ENCODE measurements around the gene HNRNPF.
"Not testable (repeated sequence)": the region's sequence is repeated elsewhere in the genome, so short reads cannot be mapped to it uniquely, and the experiment has no call there.

The HNRNPF gene

GRCh38 chr10:43408710-43409384 is at the start of gene HNRNPF:
TSS of gene HNRNPF (minus strand) at chr10:43409186. CDS start at chr10:43387884, 21,302 bp downstream.
- DNase-seq (ENCODE audit: low spot score), result peak; percentile 91

- DNase-seq (ENCODE audit: low spot score), result no peak
These were observed 49.2 kb upstream of the HNRNPF start for GRCh38 chr10:43458227-43458626.

DNA sequence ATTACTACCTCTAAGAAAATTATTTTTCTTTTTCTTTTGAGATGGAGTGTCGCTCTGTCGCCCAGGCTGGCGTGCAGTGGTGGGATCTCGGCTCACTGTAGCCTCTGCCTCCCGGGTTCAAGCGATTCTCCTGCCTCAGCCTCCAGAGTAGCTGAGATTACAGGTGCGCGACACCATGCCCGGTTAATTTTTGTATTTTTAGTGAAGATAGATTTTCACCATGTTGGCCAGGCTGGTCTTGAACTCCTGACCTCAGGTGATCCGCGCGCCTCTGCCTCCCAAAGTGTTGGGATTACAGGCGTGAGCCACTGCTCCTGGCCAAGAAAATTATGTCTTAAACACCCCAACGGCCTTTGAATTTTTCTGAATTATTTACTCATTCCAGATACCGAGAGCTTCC is 47.6 kb upstream of the HNRNPF start:
- DNase-seq (ENCODE audit: low spot score), result not testable (repeated sequence)

DNA sequence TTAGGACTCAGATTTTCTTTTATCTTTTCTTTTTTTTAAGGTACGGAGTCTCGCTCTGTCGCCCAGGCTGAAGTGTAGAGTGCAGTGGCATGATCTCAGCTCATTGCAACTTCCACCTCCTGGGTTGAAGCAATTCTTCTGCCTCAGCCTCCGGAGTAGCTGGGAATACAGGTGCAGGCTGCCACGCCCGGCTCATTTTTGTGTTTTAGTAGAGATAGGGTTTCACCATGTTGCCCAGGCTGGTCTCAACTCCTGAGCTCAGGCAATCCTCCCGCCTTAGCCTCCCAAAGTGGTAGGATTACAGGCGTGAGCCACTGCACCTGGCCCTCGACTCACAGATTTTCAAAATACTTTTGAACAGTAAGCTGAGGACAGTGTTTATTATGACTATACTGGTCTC is 45.0 kb upstream of the HNRNPF start:
- not testable (repeated sequence) for DNase-seq (ENCODE audit: low spot score)

DNA sequence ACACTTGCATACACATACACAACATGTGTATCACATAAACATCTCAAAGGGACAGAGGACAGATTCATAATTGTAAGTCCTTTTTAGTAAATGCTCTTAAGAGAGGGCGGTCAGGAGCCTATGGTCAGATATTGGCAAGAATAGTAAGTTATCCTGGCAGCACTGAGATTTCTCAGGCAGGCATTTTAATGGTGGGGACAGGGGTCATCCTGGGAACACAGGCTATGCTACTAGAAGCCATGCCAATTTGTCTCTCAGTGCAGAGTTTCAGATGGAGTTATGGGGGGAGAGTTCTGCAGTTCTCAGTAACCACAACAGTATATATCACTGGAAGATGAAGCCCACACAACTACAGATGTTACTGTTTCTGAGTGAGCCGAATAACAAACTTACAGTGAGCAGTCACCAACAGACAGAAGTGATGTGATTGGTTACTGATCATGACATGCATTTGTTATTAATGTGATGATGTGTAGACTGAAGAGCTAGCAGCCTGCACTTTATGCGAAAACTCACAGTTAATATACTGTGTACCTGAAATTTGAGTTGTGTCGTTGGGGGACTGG is 44.4 kb upstream of the HNRNPF start:
- DNase-seq (ENCODE audit: low spot score), result no peak

GRCh38 chr10:43452356-43452914 is 43.4 kb upstream of the HNRNPF start:
- no peak for DNase-seq (ENCODE audit: low spot score)

- DNase-seq (ENCODE audit: low spot score), result no peak
These were observed 39.8 kb upstream of the HNRNPF start for GRCh38 chr10:43448742-43449141.

- not testable (repeated sequence) for DNase-seq (ENCODE audit: low spot score)
These were observed 37.4 kb upstream of the HNRNPF start for GRCh38 chr10:43446219-43447017.

- no peak for DNase-seq (ENCODE audit: low spot score)
These were observed 36.0 kb upstream of the HNRNPF start for GRCh38 chr10:43444897-43445466.

DNA sequence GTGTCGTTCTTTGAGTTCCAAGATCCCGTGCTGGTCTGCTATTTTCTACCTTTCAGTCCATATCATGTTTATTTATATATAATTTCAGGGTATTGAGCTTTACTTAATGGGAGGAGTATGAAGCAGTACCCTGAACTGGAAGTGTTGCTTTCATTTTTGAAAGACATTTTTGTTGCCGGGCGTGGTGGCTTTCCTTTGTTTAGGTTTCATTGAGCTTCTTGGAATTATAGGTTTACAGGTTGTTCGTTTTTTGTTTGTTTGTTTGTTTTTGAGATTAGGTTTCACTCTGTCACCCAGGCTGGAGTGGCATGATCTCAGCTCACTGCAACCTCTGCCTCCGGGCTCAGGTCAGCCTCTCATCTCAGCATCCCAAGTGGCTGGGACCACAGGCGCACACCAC is 35.3 kb upstream of the HNRNPF start:
- no peak for DNase-seq (ENCODE audit: low spot score)

DNA sequence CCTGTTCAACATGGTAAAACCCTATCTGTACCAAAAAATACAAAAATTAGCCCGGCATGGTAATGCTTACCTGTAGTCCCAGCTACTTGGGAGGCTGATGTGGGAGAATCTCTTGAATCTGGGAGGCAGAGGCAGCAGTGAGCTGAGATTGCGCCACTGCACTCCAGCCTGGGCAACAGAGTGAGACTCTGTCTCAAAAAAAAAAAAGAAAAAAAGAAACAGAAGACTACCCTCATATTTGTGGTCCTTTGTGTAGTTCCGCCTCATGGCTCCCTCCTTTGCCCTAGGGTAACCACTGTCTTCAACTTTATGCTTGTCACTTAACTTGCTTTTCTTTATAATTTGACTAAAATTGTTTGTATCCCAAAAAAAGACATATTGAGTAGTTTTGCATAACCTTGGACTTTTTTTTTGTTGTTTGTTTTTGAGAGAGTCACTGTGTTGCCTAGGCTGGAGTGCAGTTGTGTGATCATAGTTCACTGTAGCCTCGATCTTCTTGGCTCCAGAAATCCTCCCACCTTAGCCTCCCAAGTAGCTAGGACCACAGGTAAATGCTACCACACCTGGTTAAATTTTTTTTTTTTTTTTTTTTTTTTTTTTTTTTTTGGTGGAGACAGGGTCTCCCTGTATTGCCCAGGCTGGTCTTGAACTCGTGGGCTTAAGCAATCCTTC is 31.6 kb upstream of the HNRNPF start:
- no peak for DNase-seq (ENCODE audit: low spot score)

GRCh38 chr10:43437141-43437870 is 28.3 kb upstream of the HNRNPF start:
- no peak for DNase-seq (ENCODE audit: low spot score)

- DNase-seq (ENCODE audit: low spot score), result peak; percentile 90
These were observed 27.5 kb upstream of the HNRNPF start, which contains the start of gene ZNF487 for GRCh38 chr10:43436291-43437140. TSS of gene ZNF487 (plus strand) at chr10:43437111. CDS start at chr10:43475814, 38,703 bp downstream.

DNA sequence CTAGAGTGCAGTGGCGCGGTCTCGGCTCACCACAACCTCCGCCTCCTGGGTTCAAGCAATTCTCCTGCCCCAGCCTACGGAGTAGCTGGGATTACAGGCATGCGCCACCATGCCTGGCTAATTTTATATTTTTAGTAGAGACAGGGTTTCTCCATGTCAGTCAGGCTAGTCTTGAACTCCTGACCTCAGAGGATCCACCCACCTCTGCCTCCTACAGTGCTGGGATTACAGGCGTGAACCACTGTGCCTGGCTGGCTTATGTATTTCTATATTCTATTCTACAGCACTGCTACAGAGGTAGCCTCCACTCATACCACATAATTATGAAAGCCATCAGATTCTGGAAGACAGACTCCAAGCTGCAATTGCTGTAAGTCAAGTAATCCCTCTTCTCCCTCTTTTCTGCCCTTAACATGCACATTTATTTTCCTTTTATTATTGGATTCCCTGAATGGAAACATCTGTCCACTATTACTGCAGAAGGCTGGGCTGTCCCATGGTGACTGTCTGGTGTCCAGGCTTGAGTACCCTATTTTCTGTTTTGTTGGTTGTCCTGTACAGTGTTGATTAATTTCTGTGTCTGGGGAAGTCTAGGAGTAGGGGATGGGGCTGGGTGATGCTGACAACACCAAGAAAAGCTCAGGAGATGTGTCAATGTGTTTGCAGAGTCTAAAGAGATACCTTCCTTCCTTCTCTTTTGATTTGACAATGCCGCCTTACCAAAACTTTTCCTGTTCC is 22.1 kb upstream of the HNRNPF start:
- no peak for DNase-seq (ENCODE audit: low spot score)

- no peak for DNase-seq (ENCODE audit: low spot score)
These were observed 18.3 kb upstream of the HNRNPF start for GRCh38 chr10:43427166-43427825.

DNA sequence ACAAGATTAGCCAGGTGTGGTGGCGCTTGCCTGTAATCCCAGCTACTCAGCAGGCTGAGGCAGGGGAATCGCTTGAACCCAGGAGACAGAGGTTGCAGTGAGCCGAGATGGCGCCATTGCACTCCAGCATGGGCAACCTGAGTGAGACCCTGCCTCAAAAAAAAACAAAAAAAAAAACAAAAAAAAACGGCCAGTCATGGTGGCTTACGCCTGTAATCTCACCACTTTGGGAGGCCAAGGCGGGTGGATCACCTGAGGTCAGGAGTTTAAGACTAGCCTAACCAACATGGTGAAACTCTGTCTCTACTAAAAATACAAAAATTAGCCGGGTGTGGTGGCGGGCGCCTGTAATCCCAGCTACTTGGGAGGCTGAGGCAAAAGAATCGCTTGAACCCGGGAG is 17.5 kb upstream of the HNRNPF start:
- not testable (repeated sequence) for DNase-seq (ENCODE audit: low spot score)

- no peak for DNase-seq (ENCODE audit: low spot score)
These were observed 15.4 kb upstream of the HNRNPF start for GRCh38 chr10:43424416-43424815.

- not testable (repeated sequence) for DNase-seq (ENCODE audit: low spot score)
These were observed 13.0 kb upstream of the HNRNPF start for GRCh38 chr10:43421944-43422343.

DNA sequence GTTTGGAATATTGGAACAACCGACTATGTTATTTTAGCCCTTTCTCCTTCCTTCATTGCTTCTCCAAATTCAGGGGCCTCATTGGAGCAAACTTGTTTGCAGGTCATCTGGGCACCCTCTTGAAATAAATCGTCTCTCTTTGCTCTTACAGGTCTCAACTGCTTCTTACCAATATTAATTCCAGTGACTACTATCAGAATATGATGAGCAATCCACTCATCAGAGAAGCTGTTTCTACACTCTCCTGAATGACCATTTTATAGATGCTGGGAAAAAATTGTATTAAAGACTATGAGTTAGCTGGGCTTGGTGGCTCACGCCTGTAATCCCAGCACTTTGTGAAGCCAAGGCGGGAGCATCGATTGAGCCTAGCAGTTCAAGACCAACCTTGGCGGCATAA is 12.5 kb upstream of the HNRNPF start:
- DNase-seq (ENCODE audit: low spot score), result no peak
